Measurements from ENCODE around the gene SP2. TPM values are rescaled to one million over a fixed set of nuclear protein-coding genes. Genes with fewer than 3 reads are reported as not detected.

Gene SP2
- total RNA-seq, 2 donors from 2014 or later, result 23.7 to 24.2 TPM

DNA sequence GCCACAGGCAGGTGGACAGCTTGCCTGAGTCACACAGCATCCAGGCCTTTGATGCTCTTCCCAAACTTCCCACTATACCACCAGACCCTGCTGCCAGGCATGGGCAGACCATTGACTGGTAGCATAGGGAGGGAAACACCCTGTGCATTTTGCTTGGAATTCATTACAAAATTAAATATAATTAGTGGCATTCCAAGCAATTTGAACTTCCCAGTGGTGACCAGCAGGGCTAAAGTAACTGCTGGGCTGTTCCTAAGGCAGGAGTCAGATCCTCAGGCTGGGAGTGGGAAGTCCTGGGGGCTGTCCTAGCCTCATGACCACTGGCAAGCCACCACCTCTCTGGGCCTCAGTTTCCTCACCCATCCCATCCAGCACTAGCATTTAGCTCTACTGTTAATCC, 57.9 kb downstream of the SP2 start:
- Mint-ChIP-seq H3K4me1 (peaks cover 6% of the 10 kb centered on the region), H3K4me3 (no peak overlapping the region), H3K9me3 (no peaks in the 10 kb centered on the region), H3K27me3 (no peaks in the 10 kb centered on the region), H3K36me3 (ENCODE audit: low read depth) (peaks cover 17% of the 10 kb centered on the region), H3K27ac (no peak overlapping the region)
- no peak for ATAC-seq (replicated peaks)

DNA sequence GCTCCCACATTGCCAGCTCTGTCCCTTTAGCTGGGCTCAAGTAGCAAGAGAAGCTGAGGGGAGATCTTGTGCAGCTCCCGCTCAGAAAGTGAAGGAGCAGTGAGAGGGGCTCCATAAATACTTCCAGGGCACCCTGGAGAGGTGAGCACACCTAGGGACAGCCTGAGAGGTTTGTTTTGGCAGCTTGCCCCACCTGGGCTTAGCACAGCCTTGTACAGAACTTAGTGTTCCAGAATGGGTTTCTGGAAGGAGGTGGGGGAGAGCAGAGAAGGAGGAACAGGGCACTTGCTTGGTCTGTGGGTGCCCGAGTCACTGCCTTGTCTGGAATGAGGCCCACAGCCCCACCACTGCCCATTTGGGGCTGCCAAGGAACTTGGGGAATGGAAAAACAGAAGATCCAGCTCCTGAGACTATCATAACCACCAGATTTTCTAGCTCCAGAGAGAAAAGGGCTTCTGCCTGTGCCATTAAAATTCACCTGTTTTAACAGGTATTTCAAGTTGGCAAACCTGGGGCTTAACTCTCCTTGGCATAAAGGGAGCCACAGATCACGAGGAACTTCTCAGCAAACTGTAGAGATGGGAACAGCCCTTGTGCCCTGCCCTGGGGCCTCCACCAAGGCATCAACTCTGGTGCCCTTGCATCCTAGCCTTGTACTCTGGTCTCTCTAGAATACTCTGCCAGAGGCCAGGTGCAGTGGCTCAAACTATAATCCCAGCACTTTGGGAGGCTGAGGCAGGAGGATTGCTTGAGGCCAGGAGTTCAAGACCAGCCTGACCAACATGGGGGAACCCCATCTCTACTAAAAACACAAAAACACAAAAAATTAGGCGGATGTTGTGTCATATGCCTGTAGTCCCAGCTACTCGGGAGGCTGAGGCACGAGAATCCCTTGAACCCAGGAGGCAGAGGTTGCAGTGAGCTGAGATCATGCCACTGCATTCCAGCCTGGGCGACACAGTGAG, 59.7 kb downstream of the SP2 start:
- Mint-ChIP-seq H3K9me3 (no peaks in the 10 kb centered on the region), H3K27ac (no peak overlapping the region), H3K4me1 (no peaks in the 10 kb centered on the region), H3K36me3 (ENCODE audit: low read depth) (peaks cover 12% of the 10 kb centered on the region), H3K4me3 (no peak overlapping the region), H3K27me3 (no peaks in the 10 kb centered on the region)
- ATAC-seq (replicated peaks), result no peak

- H3K27ac Mint-ChIP-seq, result no peak overlapping the region
- H3K4me1 Mint-ChIP-seq, result no peaks in the 10 kb centered on the region
- peaks cover 6% of the 10 kb centered on the region for H3K36me3 Mint-ChIP-seq (ENCODE audit: low read depth)
- H3K27me3 Mint-ChIP-seq, result no peaks in the 10 kb centered on the region
- ATAC-seq (replicated peaks), result no peak
- H3K9me3 Mint-ChIP-seq, result no peaks in the 10 kb centered on the region
- H3K4me3 Mint-ChIP-seq, result no peak overlapping the region
Measured at GRCh38 chr17:47956791-47957590, 61.0 kb downstream of the SP2 start.

- no peak within 1 kb of the TSS for H3K27ac Mint-ChIP-seq
- H3K4me1 Mint-ChIP-seq, result no peaks in the 10 kb centered on the region
- H3K4me3 Mint-ChIP-seq, result no peak within 1 kb of the TSS
- no peaks in the 10 kb centered on the region for H3K27me3 Mint-ChIP-seq
- H3K36me3 Mint-ChIP-seq (ENCODE audit: low read depth), result no peaks in the 10 kb centered on the region
- no peaks in the 10 kb centered on the region for H3K9me3 Mint-ChIP-seq
- ATAC-seq (replicated peaks), result no peak
Measured at GRCh38 chr17:47957591-47958490, 61.8 kb downstream of the SP2 start, which contains the start of gene PRR15L. Gene PRR15L (minus strand): TSS chr17:47957883. CDS start chr17:47953234, 4,649 bp downstream.

DNA sequence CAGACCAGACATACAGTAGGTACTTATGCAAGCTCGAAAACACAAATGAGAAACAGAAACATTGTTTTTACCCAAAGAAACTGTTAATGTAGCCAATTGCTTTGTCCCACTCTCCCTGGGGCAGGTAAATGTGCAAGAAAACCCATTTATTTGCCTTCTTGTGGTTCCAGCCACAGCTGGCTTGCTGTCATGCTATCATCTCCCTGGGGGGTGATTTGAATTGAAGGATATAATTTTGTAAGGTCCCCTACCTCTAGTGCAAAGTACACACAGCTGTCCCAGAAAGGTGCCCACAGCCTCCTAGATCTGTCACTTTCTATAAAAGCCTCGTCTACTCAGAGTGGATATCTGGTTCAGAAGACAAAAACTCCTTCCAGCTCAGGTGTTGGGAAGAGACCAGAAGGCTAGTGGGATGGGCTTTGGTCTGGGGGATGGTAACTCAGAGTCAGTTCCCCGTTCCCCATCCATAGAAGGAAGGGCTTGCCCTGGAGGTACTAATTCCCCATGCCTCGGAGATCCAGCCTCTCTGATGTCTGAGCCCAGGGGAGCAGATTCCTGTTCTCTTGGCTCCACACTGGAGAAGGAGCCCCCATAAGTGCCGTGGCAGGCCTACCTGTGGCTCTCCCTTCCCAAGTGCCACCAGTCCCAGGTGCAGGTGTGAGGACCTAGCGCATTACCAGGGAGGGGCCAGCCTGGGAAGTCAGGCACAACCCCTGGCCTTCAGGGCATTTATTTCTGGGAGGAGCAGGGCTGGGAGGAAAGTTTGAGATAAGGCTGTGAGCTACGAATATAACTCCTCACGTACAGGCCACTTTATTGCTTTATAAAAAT, 64.0 kb downstream of the SP2 start:
- Mint-ChIP-seq H3K27ac (no peak overlapping the region), H3K27me3 (no peaks in the 10 kb centered on the region), H3K9me3 (no peaks in the 10 kb centered on the region), H3K4me1 (no peaks in the 10 kb centered on the region), H3K36me3 (ENCODE audit: low read depth) (no peaks in the 10 kb centered on the region), H3K4me3 (no peak overlapping the region)
- ATAC-seq (replicated peaks), result no peak

GRCh38 chr17:47961406-47961805, 65.4 kb downstream of the SP2 start:
- H3K36me3 Mint-ChIP-seq (ENCODE audit: low read depth), result no peaks in the 10 kb centered on the region
- no peaks in the 10 kb centered on the region for H3K27me3 Mint-ChIP-seq
- H3K4me1 Mint-ChIP-seq, result no peaks in the 10 kb centered on the region
- ATAC-seq (replicated peaks), result no peak
- H3K4me3 Mint-ChIP-seq, result no peak overlapping the region
- H3K9me3 Mint-ChIP-seq, result no peaks in the 10 kb centered on the region
- H3K27ac Mint-ChIP-seq, result no peak overlapping the region

GRCh38 chr17:47962901-47963300, 66.9 kb downstream of the SP2 start:
- Mint-ChIP-seq H3K9me3 (no peaks in the 10 kb centered on the region), H3K27ac (no peak overlapping the region), H3K4me3 (no peak overlapping the region), H3K36me3 (ENCODE audit: low read depth) (no peaks in the 10 kb centered on the region), H3K4me1 (no peaks in the 10 kb centered on the region), H3K27me3 (no peaks in the 10 kb centered on the region)
- no peak for ATAC-seq (replicated peaks)

DNA sequence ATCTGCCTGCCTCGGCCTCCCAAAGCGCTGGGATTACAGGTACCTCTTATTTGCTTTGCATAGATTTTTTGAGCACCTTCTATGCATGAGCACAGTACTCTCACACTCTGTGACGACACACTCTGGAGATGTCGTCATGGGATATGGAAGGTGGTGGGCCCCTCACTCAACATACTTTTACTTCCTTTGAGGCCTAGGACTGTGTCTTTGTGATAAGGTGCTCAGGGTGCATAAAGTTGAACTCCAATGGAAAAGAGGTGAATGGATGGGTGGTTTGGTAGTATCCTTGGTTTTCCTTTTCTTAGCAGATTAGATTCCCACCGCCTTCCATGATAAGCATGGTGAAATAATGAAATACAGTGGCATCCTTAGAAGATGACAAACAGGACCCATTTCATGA, 68.8 kb downstream of the SP2 start:
- ATAC-seq (replicated peaks), result no peak
- H3K36me3 Mint-ChIP-seq (ENCODE audit: low read depth), result no peaks in the 10 kb centered on the region
- H3K4me1 Mint-ChIP-seq, result peaks cover 4% of the 10 kb centered on the region
- no peak overlapping the region for H3K27ac Mint-ChIP-seq
- no peaks in the 10 kb centered on the region for H3K27me3 Mint-ChIP-seq
- H3K4me3 Mint-ChIP-seq, result no peak overlapping the region
- H3K9me3 Mint-ChIP-seq, result no peaks in the 10 kb centered on the region

- Mint-ChIP-seq H3K9me3 (no peaks in the 10 kb centered on the region), H3K4me3 (no peak overlapping the region), H3K27ac (peak overlapping the region; percentile 33), H3K27me3 (no peaks in the 10 kb centered on the region), H3K36me3 (ENCODE audit: low read depth) (peaks cover 4% of the 10 kb centered on the region), H3K4me1 (peaks cover 12% of the 10 kb centered on the region)
- ATAC-seq (replicated peaks), result no peak
Measured at GRCh38 chr17:47966079-47966519, 70.1 kb downstream of the SP2 start.

GRCh38 chr17:47967607-47968252, 71.7 kb downstream of the SP2 start:
- H3K4me1 Mint-ChIP-seq, result peaks cover 12% of the 10 kb centered on the region
- no peak for ATAC-seq (replicated peaks)
- H3K9me3 Mint-ChIP-seq, result no peaks in the 10 kb centered on the region
- no peaks in the 10 kb centered on the region for H3K27me3 Mint-ChIP-seq
- peak overlapping the region; percentile 46 for H3K27ac Mint-ChIP-seq
- no peak overlapping the region for H3K4me3 Mint-ChIP-seq
- peaks cover 6% of the 10 kb centered on the region for H3K36me3 Mint-ChIP-seq (ENCODE audit: low read depth)

DNA sequence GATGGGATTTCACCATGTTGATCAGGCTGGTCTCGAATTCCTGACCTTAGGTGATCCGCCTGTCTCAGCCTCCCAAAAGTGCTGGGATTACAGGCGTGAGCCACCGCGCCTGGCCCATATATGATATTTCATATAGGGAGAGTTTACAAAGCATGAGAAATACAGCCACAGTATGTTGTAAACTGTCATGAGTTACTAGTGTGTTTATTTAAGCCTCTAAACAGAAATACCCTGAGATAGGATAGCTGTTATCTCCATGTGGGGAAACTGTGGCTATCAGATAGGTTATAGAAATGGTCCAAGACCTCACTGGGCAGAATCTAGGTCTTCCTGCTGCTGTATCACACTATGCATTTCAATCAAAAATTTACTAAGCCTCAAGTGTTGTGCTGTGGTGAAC, 72.8 kb downstream of the SP2 start:
- Mint-ChIP-seq H3K9me3 (no peaks in the 10 kb centered on the region), H3K4me1 (peaks cover 12% of the 10 kb centered on the region), H3K36me3 (ENCODE audit: low read depth) (peaks cover 14% of the 10 kb centered on the region), H3K27ac (no peak overlapping the region), H3K27me3 (no peaks in the 10 kb centered on the region), H3K4me3 (no peak overlapping the region)
- ATAC-seq (replicated peaks), result no peak

GRCh38 chr17:47969930-47970724, 74.1 kb downstream of the SP2 start:
- Mint-ChIP-seq H3K27ac (peak overlapping the region; percentile 73), H3K27me3 (no peaks in the 10 kb centered on the region), H3K9me3 (no peaks in the 10 kb centered on the region), H3K36me3 (ENCODE audit: low read depth) (peaks cover 27% of the 10 kb centered on the region), H3K4me3 (peak overlapping the region; percentile 79), H3K4me1 (peaks cover 12% of the 10 kb centered on the region)
- no peak for ATAC-seq (replicated peaks)
